Renal cortical epithelial cell (primary cell): ENCODE results near the gene HAND2. TPM values are rescaled to one million over a fixed set of nuclear protein-coding genes. Genes with fewer than 3 reads are reported as not detected.

Experiments used
- DNase-seq: peaks from one replicate; pipeline ENCODE4 v3.0.0-alpha.2; 2011; ENCODE audit warnings: low read depth
- total RNA-seq: library from RNA; depleted of rRNA; stranded (reverse); fragments of >200 nt; gene quantifications from 2 replicates; pipeline ENCODE4 v1.2.3, GENCODE V29; 2014

Gene HAND2
- total RNA-seq: not detected in 2 replicates

DNA sequence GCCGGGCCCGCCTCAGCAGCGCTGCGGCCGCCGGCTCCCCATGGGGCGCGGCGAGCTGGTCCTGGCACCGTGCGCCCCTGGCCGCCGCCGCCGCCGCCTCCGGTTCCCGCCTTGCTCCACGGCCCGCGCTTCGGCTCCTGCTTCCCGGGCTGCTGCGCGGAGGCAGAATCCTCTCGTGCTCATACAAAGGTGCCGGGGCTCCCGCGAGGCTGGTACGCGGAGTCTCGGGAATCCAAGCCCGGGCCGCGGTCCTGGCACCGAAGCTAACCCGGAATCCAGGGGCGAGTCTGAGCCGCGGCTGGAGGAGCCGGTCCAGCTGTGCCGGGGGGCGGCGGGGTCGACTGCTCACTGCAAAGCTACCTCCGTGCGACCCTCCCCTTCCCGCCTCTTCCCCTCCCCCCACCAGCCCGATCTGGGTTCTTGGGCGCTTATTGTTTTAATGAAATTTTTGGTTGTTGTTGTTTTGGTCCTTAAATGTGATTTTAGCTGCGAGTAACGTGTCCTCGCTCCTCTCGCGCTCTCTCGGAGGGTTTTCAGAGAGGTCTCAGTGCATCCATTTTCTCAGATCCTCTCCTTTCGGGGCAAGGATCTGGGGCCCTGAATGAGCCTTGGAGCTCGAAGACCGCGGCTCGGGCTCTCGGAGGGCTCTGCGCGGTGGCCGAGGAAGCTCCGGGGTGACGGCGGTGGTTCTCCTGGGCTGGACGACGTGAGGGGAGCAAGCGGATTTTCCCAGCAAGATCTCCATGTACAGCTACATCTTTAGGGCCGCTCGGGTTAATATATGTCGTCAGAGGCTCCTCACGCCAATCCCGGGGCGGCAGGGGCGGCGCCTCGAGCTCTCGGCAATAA, at the start of gene HAND2:
Gene HAND2 (minus strand): TSS at position 753 of the 849 bp plus-strand sequence. CDS start 940 bp downstream, outside the sequence.
- DNase-seq: no peak

DNA sequence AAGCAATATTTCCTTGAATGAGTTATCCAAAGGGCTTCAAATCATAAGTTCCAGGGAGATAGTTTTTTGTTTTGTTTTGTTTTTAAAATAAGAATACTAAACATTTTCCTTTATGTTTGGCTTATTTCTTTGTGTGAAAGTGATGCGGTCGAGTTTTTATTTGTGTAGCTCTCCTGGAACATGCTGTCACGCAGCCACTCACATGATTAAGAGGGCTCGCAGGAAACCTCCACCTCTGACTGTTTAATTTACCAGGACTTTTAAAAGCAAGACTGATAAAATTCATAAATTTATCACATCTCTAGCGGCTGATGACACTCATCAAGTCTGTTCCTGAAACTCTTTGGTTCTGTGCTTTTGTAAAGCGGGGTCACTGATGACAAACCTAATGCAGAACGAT, 48.9 kb upstream of the HAND2 start:
- no peak for DNase-seq

- no peak for DNase-seq
Measured at GRCh38 chr4:173577963-173578362, 47.9 kb upstream of the HAND2 start.

DNA sequence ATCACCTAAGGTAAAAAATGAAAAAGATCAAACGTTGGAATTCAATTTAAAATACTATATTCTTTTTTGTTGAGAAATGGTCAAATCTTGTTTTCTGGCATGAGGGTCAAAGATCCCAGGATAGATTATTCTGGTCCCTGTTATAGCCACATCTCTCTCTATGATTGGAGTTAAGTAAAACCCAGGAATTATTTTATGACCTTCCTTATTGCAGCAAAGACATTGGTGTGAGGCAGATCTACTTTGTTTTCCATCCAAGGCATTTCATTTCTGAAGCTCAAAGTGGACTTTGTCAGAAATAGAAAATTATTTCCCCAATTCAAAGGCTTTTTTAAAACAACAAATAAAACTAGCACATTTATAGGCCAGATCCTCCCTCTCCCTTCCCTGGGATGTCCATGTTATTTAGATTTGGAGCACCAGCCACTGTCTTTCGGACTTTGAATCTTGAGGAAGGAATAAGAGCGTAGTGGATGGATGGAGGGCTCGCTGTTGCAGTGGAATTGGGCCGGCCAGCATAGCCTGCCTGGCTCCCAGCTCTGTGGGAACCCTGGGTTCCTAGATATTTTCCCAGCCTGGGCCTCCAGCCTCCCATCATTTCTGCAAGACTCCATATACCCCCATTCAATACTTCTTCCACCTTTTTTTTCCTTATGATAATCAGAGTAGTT, 45.6 kb upstream of the HAND2 start:
- DNase-seq: no peak

GRCh38 chr4:173573725-173574124, 43.7 kb upstream of the HAND2 start:
- DNase-seq: no peak

- no peak for DNase-seq
Measured at GRCh38 chr4:173573286-173573685, 43.3 kb upstream of the HAND2 start.

DNA sequence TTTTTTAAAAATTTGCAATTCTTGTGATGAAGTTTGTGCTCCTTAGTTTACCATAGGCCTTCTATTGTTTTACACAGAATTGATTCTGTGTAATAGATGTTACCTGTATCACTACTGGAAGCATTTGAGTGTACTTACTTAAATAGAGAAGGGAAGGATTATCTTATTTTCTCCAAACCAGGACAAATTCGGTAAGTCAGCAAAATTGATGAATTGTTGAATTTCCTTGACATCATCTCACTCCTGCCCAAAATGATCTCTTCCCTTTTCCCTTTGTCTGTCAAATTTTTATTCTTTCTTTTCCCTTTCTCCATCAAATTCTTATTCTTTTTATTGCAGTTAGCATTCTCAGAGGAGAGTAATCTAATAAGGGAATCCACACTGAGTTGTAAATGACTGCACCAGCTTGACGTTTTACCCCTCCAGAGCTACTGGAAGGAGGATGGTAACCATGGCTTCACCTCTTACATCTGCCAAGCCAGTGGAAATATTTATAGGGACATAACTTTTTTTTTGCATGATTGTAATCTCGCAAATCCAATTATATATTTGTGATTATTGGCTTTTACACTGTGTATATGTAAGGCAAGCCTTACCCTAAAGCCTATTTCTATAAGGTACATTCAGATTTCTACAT, 42.6 kb upstream of the HAND2 start:
- DNase-seq: no peak

GRCh38 chr4:173571620-173572019, 41.6 kb upstream of the HAND2 start:
- no peak for DNase-seq

DNA sequence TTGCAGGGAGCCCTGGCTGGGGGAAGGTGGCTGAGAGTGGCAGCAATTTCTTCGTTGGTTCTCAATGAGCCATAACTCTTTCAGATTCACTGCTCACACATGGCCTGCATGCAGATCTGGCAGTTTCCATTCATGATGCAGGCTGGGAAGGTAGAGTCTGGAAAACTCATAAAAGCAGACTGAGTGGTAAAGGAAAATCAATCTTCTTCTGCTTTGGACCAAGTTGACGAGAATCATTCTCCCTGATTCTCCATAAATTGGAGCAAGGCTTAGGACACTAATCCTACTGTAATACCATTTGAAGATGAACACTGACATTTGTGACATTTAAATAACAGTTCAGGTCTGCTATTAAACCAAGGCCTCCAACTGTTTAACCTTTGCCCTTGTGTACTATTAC, 35.3 kb upstream of the HAND2 start:
- DNase-seq: no peak

DNA sequence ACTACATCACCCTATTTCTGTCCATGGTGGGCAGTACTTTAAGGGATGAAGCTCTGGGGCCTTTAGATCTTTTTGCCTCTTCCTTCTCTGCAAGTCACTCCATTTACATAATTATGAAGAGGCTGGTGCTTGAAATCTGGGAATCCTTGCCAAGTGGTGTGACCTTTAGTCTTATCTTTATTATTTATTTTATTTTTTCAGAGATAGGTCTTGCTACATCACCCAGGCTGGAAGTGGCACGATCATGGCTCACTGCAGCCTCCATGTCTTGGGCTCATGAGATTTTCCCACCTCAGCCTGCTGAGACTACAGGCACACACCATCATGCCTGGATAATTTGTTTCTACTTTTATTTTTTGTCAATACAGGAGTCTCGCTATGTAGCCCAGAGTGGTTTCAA, 34.4 kb upstream of the HAND2 start:
- DNase-seq: no peak

GRCh38 chr4:173560896-173561295, 30.9 kb upstream of the HAND2 start:
- no peak for DNase-seq

DNA sequence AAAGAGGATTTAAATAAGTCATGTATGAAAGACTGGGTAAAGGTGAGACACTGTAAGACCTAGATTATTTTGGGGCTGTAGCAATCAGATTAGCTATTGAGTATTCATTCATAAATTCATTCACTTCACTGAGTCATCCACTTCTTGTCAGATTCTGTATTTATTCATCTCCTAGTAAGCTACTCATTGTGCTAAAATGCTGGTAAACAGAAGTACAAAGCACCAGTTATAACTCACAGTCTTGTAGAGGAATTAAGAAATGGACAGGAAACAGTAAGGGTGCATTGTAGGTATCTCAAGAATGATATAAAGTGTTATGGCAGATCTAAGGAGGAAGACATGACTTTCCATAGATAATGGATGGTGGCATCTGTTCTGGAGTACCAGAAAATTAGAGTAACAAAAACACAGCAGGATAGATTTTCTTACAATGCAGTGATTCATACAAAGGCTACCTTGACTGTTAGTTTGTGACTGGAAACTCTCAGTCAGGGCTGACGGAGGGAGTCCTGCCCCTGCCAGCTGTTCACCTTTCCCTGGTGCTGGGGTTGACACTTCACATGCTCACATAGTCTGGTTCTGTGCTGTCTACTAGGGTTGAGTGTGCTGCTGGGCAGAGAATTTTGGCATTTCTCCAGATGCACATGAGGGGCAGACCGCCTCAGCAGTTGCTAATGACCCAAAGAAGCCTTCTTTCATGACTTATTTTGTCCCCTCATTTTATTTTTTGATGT, 26.5 kb upstream of the HAND2 start:
- DNase-seq: no peak

DNA sequence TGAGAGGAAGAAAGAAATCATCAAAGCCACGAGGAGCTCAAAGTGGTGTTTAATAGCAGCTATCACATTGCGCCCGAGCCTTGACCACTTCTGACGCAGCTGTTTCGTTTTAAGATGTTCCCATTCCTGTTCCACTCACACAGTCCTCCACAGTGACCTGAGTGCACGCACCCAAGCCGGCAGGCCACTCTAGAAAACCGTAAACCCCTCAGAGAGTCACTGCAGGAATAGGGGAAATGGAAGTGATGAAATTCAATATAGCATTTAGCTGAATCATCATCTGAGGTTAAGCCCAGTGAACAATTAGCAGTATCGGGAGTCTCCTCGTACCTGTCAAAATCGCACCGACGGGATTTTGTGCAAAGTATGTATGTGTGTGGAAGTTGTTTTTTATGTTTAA, 17.9 kb upstream of the HAND2 start:
- DNase-seq: no peak

GRCh38 chr4:173546776-173547175, 16.7 kb upstream of the HAND2 start:
- DNase-seq: no peak

DNA sequence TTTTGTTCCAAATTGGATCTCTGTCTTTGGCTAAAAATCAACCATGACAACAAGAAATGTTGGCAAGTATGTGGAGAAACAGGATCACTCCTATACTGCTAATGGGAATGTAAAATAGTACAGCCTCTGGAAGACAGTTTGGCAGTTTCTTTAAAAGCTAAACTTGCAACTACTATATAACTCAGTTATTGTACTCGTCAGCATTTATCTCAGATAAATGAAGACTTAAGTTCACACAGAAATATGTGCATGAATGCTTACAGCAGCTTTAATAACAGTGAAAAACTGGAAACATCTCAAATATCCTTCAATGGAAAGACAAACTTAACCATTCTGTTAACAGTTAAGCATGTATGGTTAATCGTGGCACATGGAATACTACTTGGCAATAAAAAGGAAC, 15.4 kb upstream of the HAND2 start:
- no peak for DNase-seq

- no peak for DNase-seq
Measured at GRCh38 chr4:173543266-173543665, 13.2 kb upstream of the HAND2 start.

GRCh38 chr4:173539986-173540385, 10.0 kb upstream of the HAND2 start:
- DNase-seq: no peak

- no peak for DNase-seq
Measured at GRCh38 chr4:173538909-173539445, 8.9 kb upstream of the HAND2 start.

GRCh38 chr4:173538148-173538908, 8.3 kb upstream of the HAND2 start:
- no peak for DNase-seq

DNA sequence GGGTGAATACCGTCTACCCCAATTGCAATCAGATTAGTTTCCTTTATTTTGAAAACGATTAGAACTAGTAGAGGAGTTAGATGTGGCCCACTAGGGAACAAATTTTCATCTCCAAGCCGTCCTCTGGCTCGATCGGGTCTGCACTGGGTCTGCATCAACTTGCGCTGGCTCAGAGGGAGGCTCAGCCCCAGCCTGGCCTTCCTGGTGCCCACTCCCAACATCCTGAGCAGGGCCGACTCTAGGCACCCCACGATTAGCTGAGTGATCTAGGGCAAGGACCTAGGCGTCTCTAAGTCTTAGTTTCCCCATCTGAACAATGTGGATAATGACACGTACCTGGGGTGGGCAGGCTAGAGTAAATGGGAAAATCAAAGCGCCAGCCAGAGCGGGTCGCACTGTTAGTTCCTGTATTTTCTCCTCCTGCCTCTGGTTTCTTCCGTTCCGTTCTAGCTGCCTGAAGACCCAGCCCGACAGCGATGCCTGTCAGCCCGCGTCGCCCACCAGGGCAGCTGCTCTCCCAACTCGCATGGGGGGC, 7.7 kb upstream of the HAND2 start:
- DNase-seq: no peak
